Right atrium auricular region (tissue), 2 donors: ENCODE data around the gene TIAM1. TPM values are rescaled to one million over a fixed set of nuclear protein-coding genes. Genes with fewer than 3 reads are reported as not detected.

ENCODE experiments used
- DNase-seq: peaks from one replicate; pipeline ENCODE4 v3.0.0-alpha.2; 2019; ENCODE audit warnings: low spot score
- H3K27ac ChIP-seq, 2 donors: fragments of 200-600 bp; sonication (generic); 1 replicate in 1 of 2; 2 replicates in 1 of 2; pipeline ENCODE4 v1.5.1; 2016 to 2019
- H3K27me3 ChIP-seq, 2 donors: fragments of 200-600 bp; sonication (generic); one replicate each; pipeline versions ENCODE4 v1.5.1 to v1.6.0; 2017 to 2019
- H3K36me3 ChIP-seq: fragments of 200-600 bp; sonication (generic); one replicate; pipeline ENCODE4 v1.5.1; 2016
- H3K4me1 ChIP-seq, 2 donors: fragments of 200-600 bp; sonication (generic); one replicate each; pipeline versions ENCODE4 v1.5.1 to v1.6.0; 2017 to 2019
- H3K4me3 ChIP-seq, 2 donors: fragments of 200-600 bp; sonication (generic); 1 replicate in 1 of 2; 2 replicates in 1 of 2; pipeline ENCODE4 v1.5.1; 2017 to 2019; ENCODE audit warnings: mild to moderate bottlenecking in 1 of 2, moderate library complexity in 1 of 2
- H3K9me3 ChIP-seq, 2 donors: fragments of 200-600 bp; sonication (generic); one replicate each; pipeline ENCODE4 v1.5.1; 2019
- total RNA-seq, 2 donors: library from RNA; depleted of rRNA; stranded (reverse); fragments of >200 nt; gene quantifications; one replicate each; pipeline ENCODE4 v1.1.0, GENCODE V29; 2016
- TF ChIP-seq, protein P1 (sequence below), 2 donors: fragments of 200-600 bp; sonication (generic); IDR thresholded peaks; one replicate each; pipeline ENCODE4 v1.5.1; 2019; ENCODE audit warnings: antibody characterized with exemption in 2 of 2

Gene TIAM1
- total RNA-seq, 2 donors from 2014 or later, result 2.5 to 4.1 TPM

DNA sequence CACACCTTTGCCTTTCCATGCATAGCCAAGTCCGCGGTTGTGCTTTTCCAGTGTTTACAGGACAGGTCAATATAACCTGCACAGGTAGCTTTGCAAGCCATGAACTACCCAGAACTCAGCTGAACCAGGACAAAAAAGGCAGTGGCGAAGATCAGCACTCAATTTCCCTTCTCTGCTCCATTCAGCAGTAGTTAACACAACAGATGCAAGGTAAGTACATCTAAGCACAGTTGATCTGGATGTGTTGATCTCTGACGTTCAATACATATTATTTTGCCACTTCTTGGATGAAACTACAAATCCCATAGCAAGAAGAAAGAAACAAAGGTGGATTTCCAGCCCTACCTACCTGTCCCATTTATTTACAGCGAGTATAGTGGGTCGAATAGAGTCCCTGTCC is 159.2 kb downstream of the TIAM1 start:
- Histone ChIP-seq H3K36me3 (no peaks in the 10 kb centered on the region), H3K27ac (no peak overlapping the region), H3K9me3 (no peaks in the 10 kb centered on the region), H3K4me1 (no peaks in the 10 kb centered on the region), H3K4me3 (no peak overlapping the region), H3K27me3 (no peaks in the 10 kb centered on the region)
- TF ChIP-seq, protein P1, sequence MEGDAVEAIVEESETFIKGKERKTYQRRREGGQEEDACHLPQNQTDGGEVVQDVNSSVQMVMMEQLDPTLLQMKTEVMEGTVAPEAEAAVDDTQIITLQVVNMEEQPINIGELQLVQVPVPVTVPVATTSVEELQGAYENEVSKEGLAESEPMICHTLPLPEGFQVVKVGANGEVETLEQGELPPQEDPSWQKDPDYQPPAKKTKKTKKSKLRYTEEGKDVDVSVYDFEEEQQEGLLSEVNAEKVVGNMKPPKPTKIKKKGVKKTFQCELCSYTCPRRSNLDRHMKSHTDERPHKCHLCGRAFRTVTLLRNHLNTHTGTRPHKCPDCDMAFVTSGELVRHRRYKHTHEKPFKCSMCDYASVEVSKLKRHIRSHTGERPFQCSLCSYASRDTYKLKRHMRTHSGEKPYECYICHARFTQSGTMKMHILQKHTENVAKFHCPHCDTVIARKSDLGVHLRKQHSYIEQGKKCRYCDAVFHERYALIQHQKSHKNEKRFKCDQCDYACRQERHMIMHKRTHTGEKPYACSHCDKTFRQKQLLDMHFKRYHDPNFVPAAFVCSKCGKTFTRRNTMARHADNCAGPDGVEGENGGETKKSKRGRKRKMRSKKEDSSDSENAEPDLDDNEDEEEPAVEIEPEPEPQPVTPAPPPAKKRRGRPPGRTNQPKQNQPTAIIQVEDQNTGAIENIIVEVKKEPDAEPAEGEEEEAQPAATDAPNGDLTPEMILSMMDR (IDR thresholded peaks at IDR 0.05), result no peak
- DNase-seq, result no peak

GRCh38 chr21:31184459-31184858 is 159.6 kb downstream of the TIAM1 start:
- H3K4me3 ChIP-seq, result no peak overlapping the region
- no peak overlapping the region for H3K27ac ChIP-seq
- no peaks in the 10 kb centered on the region for H3K36me3 ChIP-seq
- no peak for DNase-seq
- H3K27me3 ChIP-seq, result no peaks in the 10 kb centered on the region
- H3K4me1 ChIP-seq, result no peaks in the 10 kb centered on the region
- TF ChIP-seq, protein P1 (IDR thresholded peaks at IDR 0.05), result no peak
- no peaks in the 10 kb centered on the region for H3K9me3 ChIP-seq

- Histone ChIP-seq H3K27me3 (no peaks in the 10 kb centered on the region), H3K9me3 (no peaks in the 10 kb centered on the region), H3K36me3 (no peaks in the 10 kb centered on the region), H3K4me1 (peaks cover 0 to 5% of the 10 kb centered on the region in 2 donors), H3K27ac (no peak overlapping the region), H3K4me3 (no peak overlapping the region)
- no peak for DNase-seq
- TF ChIP-seq, protein P1 (IDR thresholded peaks at IDR 0.05), result no peak
Measured at GRCh38 chr21:31182231-31183140, 161.6 kb downstream of the TIAM1 start.

DNA sequence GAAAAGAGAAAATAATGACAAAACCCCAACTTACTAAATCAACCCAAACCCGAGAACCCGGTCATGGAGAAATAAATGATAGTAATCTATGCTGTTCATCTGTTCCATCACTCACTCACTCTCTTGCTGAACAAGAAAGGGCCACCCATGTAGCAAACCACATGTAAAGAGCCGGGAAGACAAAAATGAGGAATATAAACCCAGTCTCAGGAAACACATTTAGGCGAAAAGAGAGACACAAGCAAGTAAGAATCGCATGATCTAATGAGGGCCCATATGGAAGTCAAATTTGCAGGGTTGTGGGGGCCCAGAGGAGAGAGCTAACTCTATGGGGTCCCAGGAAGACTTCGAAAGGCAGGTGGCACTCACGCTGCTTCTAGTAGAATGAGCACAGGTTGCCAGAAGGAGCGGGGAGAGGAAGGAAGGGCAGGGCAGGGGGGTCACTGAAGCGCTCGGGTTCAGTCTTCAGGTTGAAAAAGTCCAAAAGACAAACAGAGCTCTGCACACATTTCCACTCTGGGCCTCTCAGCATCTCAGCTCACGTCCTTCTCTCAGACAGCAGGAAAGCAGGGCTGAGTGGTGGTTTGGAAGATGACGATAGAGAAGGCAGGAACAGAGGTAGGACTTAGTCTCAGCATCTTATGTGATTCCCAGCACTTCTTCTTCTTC is 162.8 kb downstream of the TIAM1 start:
- DNase-seq, result no peak
- Histone ChIP-seq H3K4me3 (no peak overlapping the region), H3K27ac (no peak overlapping the region), H3K4me1 (peaks cover 0 to 5% of the 10 kb centered on the region in 2 donors), H3K27me3 (no peaks in the 10 kb centered on the region), H3K9me3 (no peaks in the 10 kb centered on the region), H3K36me3 (no peaks in the 10 kb centered on the region)
- TF ChIP-seq, protein P1 (IDR thresholded peaks at IDR 0.05), result no peak

DNA sequence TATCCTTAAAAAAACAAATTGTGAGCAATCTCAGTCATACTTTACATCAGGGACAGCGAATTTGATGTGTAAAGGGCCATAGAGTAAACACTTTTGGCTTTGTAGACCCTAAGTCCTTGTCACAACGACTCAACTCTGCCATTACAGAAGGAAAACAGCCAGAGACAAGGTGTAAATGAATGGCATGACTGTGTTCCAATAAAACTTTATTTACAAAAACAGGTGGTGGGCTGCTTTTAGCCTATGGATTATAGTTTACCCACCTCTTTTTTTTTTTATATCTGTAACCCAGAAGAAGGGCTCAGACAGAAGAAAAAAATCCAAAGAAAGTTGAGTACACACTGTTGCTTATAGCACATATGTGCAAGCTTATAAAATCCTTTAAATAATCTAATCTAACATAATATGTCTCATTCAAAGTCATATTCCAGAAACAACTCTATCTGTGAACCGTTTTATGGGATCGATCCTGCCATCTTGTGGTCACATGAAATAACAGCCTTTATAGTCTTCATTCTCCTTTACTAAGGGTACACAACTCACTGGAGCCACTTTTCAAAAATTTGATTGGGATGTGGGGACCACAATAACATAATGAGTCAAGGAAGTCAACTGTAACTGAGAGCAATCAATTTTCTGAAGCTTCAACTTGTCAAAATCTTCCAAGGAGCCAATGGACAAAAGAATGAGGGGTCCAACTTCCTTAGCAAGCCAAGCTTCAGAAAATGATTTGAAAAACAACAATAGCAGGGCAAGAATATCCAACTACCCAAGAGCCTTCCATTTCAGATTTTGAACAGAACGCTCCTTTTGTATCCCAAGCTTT is 163.6 kb downstream of the TIAM1 start:
- Histone ChIP-seq H3K36me3 (no peaks in the 10 kb centered on the region), H3K4me3 (no peak overlapping the region), H3K9me3 (no peaks in the 10 kb centered on the region), H3K4me1 (peaks cover 0 to 5% of the 10 kb centered on the region in 2 donors), H3K27me3 (no peaks in the 10 kb centered on the region), H3K27ac (no peak overlapping the region)
- no peak for DNase-seq
- TF ChIP-seq, protein P1 (IDR thresholded peaks at IDR 0.05), result peak; percentile 39 to 67
